Measurements from ENCODE around the gene ATAD3B. TPM values are rescaled to one million over a fixed set of nuclear protein-coding genes. Genes with fewer than 3 reads are reported as not detected.

ATAD3B gene
- total RNA-seq, 4 donors from 2014 or later = 13.0 to 40.3 (median 17.1) TPM

- no peak for DNase-seq (ENCODE audit: low spot score in 2 of 2)
- no peak overlapping the region for H3K4me3 ChIP-seq (ENCODE audit: low read depth, poor library complexity, severe bottlenecking)
- WGBS, 2 donors = 73 to 75% methylated on average over 12 of the region's 12 CpGs
- intact Hi-C loops (cut with DNase I; ENCODE audit: low total_unique reads) = no loop called here
- TF ChIP-seq CTCF (IDR thresholded peaks at IDR 0.05) (no peak), POLR2A (IDR thresholded peaks at IDR 0.05) (no peak)
Measured at GRCh38 chr1:1425426-1425752, 46.2 kb upstream of the ATAD3B start.

- no peak for TF ChIP-seq CTCF (IDR thresholded peaks at IDR 0.05)
- no peak for TF ChIP-seq POLR2A (IDR thresholded peaks at IDR 0.05)
- intact Hi-C loops (cut with DNase I; ENCODE audit: low total_unique reads) = no loop called here
- DNase-seq (ENCODE audit: low spot score in 2 of 2) = no peak
- WGBS, 2 donors = 46 to 54% methylated on average over 16 to 20 of the region's 33 CpGs
- no peak overlapping the region for H3K4me3 ChIP-seq (ENCODE audit: low read depth, poor library complexity, severe bottlenecking)
Measured at GRCh38 chr1:1425753-1426495, 45.6 kb upstream of the ATAD3B start.

GRCh38 chr1:1426496-1427105 is 45.0 kb upstream of the ATAD3B start:
- 45 to 56% methylated on average over 18 to 19 of the region's 19 CpGs for WGBS, 2 donors
- TF ChIP-seq CTCF (IDR thresholded peaks at IDR 0.05) = no peak
- no peak for TF ChIP-seq POLR2A (IDR thresholded peaks at IDR 0.05)
- no peak overlapping the region for H3K4me3 ChIP-seq (ENCODE audit: low read depth, poor library complexity, severe bottlenecking)
- intact Hi-C loops (cut with DNase I; ENCODE audit: low total_unique reads) = no loop called here
- no peak for DNase-seq (ENCODE audit: low spot score in 2 of 2)

- peak overlapping the region; percentile 35 for H3K4me3 ChIP-seq (ENCODE audit: low read depth, poor library complexity, severe bottlenecking)
- intact Hi-C loops (cut with DNase I; ENCODE audit: low total_unique reads) = no loop called here
- no peak for DNase-seq (ENCODE audit: low spot score in 2 of 2)
- 22 to 32% methylated on average over 19 to 44 of the region's 66 CpGs for WGBS, 2 donors
- TF ChIP-seq CTCF (IDR thresholded peaks at IDR 0.05) (no peak), POLR2A (IDR thresholded peaks at IDR 0.05) (no peak)
Measured at GRCh38 chr1:1427106-1427819, 44.3 kb upstream of the ATAD3B start.

GRCh38 chr1:1427820-1428148 is 43.8 kb upstream of the ATAD3B start:
- intact Hi-C loops (cut with DNase I; ENCODE audit: low total_unique reads) = no loop called here
- DNase-seq (ENCODE audit: low spot score in 2 of 2) = no peak
- H3K4me3 ChIP-seq (ENCODE audit: low read depth, poor library complexity, severe bottlenecking) = peak overlapping the region; percentile 35
- 0% methylated on average over 6 of the region's 22 CpGs; no CpG with 5 or more reads in 1 of the 2 donors for WGBS, 2 donors
- TF ChIP-seq POLR2A (IDR thresholded peaks at IDR 0.05) = no peak
- TF ChIP-seq CTCF (IDR thresholded peaks at IDR 0.05) = no peak
